HFFc6 (cell line): Measurements from ENCODE around the gene DLG3. TPM values are rescaled to one million over a fixed set of nuclear protein-coding genes. Genes with fewer than 3 reads are reported as not detected.

Experiments
- DNase-seq: peaks from one replicate; pipeline ENCODE4 v3.0.0-alpha.2; 2018
- H3K27ac Mint-ChIP-seq: 2 replicates; pipeline ENCODE4 v1.8.0; 2020; ENCODE audit warnings: mild to moderate bottlenecking, mixed read lengths
- H3K27me3 Mint-ChIP-seq: 2 replicates; pipeline ENCODE4 v1.8.0; 2021; ENCODE audit warnings: mild to moderate bottlenecking, moderate library complexity, mixed read lengths; ENCODE audit not compliant: insufficient read depth
- H3K36me3 Mint-ChIP-seq: 2 replicates; pipeline ENCODE4 v1.8.0; 2021; ENCODE audit warnings: low read depth, mixed read lengths
- H3K4me1 Mint-ChIP-seq: 2 replicates; pipeline ENCODE4 v1.8.0; 2020; ENCODE audit warnings: low read depth, mixed read lengths
- H3K4me3 Mint-ChIP-seq: 2 replicates; pipeline ENCODE4 v1.8.0; 2020; ENCODE audit warnings: mild to moderate bottlenecking, moderate library complexity, mixed read lengths
- H3K9me3 Mint-ChIP-seq: 2 replicates; pipeline ENCODE4 v1.8.0; 2020; ENCODE audit warnings: mild to moderate bottlenecking, mixed read lengths
- CTCF ChIP-seq: fragments of 200-600 bp; sonication (generic); IDR thresholded peaks from 2 replicates; pipeline ENCODE4 v1.5.0; 2021; ENCODE audit warnings: antibody characterized with exemption, mild to moderate bottlenecking
- total RNA-seq, 6 experiments: library from RNA; stranded (reverse); fragmentation: NEBNext Ultra II Directional; extraction: Animal tissue kit (Norgen Biotek cat#: 25700); gene quantifications; 2 replicates in 1 of 6; 3 replicates in 5 of 6; pipeline ENCODE4 v1.2.3, GENCODE V29; 2021

DLG3 gene
- total RNA-seq, 6 experiments from 2014 or later = 9.2 to 11.3 (median 9.8) TPM

GRCh38 chrX:70455366-70456202, 10.9 kb downstream of the DLG3 start:
- Mint-ChIP-seq H3K27ac (peak overlapping the region; percentile 31; the same call in 1 of the 2 replicates), H3K4me1 (peaks cover 25% of the 10 kb centered on the region), H3K36me3 (no peaks in the 10 kb centered on the region), H3K9me3 (no peaks in the 10 kb centered on the region), H3K4me3 (peak overlapping the region; percentile 73), H3K27me3 (no peaks in the 10 kb centered on the region; the same call in none of the 2 replicates)
- TF ChIP-seq CTCF = no peak
- DNase-seq = no peak

DNA sequence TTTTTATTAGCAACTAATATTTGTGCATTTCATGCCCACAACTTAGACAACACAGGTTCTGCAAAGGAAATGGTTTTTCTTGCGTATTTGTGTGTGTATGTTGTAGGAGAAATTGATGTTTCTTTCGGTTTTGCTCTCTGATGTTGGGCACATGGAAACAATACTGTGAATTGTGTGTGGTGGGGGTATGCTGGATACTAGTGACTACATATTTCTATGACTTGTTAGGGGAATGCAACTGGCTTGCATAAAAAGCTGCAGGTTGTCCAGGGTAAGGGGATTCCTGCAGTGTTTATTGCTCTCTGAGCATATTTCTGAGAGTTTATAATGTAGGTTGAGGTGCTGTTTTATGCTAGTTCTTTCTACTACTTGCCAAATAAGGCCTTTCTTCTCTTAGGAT, 11.6 kb downstream of the DLG3 start:
- Mint-ChIP-seq H3K27ac (no peak overlapping the region; the same call in 1 of the 2 replicates), H3K36me3 (peaks cover 5% of the 10 kb centered on the region), H3K4me3 (peak overlapping the region; percentile 73), H3K4me1 (peaks cover 25% of the 10 kb centered on the region), H3K27me3 (no peaks in the 10 kb centered on the region; the same call in none of the 2 replicates), H3K9me3 (no peaks in the 10 kb centered on the region)
- no peak for DNase-seq
- no peak for TF ChIP-seq CTCF

DNA sequence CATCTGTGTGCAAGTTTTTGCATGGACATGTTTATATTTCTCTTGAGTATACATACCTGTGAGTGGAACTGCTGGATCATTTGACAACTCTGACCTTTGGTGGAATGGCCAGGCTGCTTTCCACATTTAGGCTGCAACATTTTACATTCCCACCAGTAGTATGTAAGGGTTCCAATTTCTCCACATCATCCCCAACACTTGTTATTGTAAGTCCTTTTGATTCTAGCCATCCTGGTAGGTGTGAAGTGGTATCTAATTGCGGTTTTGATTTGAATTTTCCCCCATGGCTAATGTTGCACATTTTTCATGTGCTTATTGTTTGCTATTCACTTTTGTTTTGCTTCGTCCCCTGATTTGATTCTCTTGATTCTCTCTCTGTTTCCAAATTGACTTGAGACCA, 16.4 kb downstream of the DLG3 start:
- TF ChIP-seq CTCF = no peak
- no peaks in the 10 kb centered on the region; the same call in 1 of the 2 replicates for H3K27me3 Mint-ChIP-seq
- H3K27ac Mint-ChIP-seq = no peak overlapping the region
- peaks cover 9% of the 10 kb centered on the region; the same call in 1 of the 2 replicates for H3K4me1 Mint-ChIP-seq
- peaks cover 6% of the 10 kb centered on the region for H3K36me3 Mint-ChIP-seq
- no peak overlapping the region for H3K4me3 Mint-ChIP-seq
- no peaks in the 10 kb centered on the region for H3K9me3 Mint-ChIP-seq
- no peak for DNase-seq

GRCh38 chrX:70464051-70464450, 19.4 kb downstream of the DLG3 start:
- H3K4me1 Mint-ChIP-seq = no peaks in the 10 kb centered on the region
- no peaks in the 10 kb centered on the region for H3K9me3 Mint-ChIP-seq
- DNase-seq = no peak
- H3K36me3 Mint-ChIP-seq = peaks cover 6% of the 10 kb centered on the region
- H3K4me3 Mint-ChIP-seq = no peak overlapping the region
- H3K27ac Mint-ChIP-seq = no peak overlapping the region
- TF ChIP-seq CTCF = no peak
- H3K27me3 Mint-ChIP-seq = no peaks in the 10 kb centered on the region; the same call in 1 of the 2 replicates

- H3K4me3 Mint-ChIP-seq = no peak overlapping the region
- H3K27ac Mint-ChIP-seq = no peak overlapping the region
- H3K9me3 Mint-ChIP-seq = no peaks in the 10 kb centered on the region
- H3K4me1 Mint-ChIP-seq = peaks cover 5% of the 10 kb centered on the region; the same call in 1 of the 2 replicates
- DNase-seq = no peak
- H3K27me3 Mint-ChIP-seq = no peaks in the 10 kb centered on the region
- no peak for TF ChIP-seq CTCF
- no peaks in the 10 kb centered on the region for H3K36me3 Mint-ChIP-seq
Observed at GRCh38 chrX:70466968-70467367, 22.3 kb downstream of the DLG3 start.
